HG03103 (cell line): ENCODE measurements around the gene LAMA2.
A peak's percentile ranks its signal among the peaks of the same experiment; 100 is the strongest.

ENCODE experiments used
- ATAC-seq: cut with Tn5 transposase; IDR thresholded peaks from one replicate; pipeline ENCODE4 v1.9.1; 2021; ENCODE audit warnings: low read depth; ENCODE audit not compliant: unreplicated experiment

The LAMA2 gene

GRCh38 chr6:129475477-129476247 lies 592.7 kb downstream of the LAMA2 start:
- ATAC-seq, result no peak

GRCh38 chr6:129476248-129476564 lies 593.3 kb downstream of the LAMA2 start:
- no peak for ATAC-seq

GRCh38 chr6:129476810-129477209 lies 593.9 kb downstream of the LAMA2 start:
- no peak for ATAC-seq

- ATAC-seq, result no peak
These were observed 595.4 kb downstream of the LAMA2 start for GRCh38 chr6:129478379-129478778.

GRCh38 chr6:129481706-129482105 lies 598.8 kb downstream of the LAMA2 start:
- ATAC-seq, result no peak

- ATAC-seq, result no peak
These were observed 602.8 kb downstream of the LAMA2 start for GRCh38 chr6:129485746-129486145.

GRCh38 chr6:129486327-129486726 lies 603.4 kb downstream of the LAMA2 start:
- ATAC-seq, result no peak

- no peak for ATAC-seq
These were observed 605.4 kb downstream of the LAMA2 start for GRCh38 chr6:129488313-129488712.

GRCh38 chr6:129489215-129489765 lies 606.4 kb downstream of the LAMA2 start:
- no peak for ATAC-seq

- peak; percentile 84 for ATAC-seq
These were observed 607.8 kb downstream of the LAMA2 start for GRCh38 chr6:129490521-129491255.

GRCh38 chr6:129491436-129491835 lies 608.5 kb downstream of the LAMA2 start:
- ATAC-seq, result no peak

GRCh38 chr6:129492260-129492659 lies 609.3 kb downstream of the LAMA2 start:
- no peak for ATAC-seq

GRCh38 chr6:129493354-129493902 lies 610.5 kb downstream of the LAMA2 start:
- ATAC-seq, result no peak

GRCh38 chr6:129494099-129494498 lies 611.2 kb downstream of the LAMA2 start:
- no peak for ATAC-seq

- no peak for ATAC-seq
These were observed 611.6 kb downstream of the LAMA2 start for GRCh38 chr6:129494586-129494985.

GRCh38 chr6:129495652-129496051 lies 612.7 kb downstream of the LAMA2 start:
- ATAC-seq, result no peak

GRCh38 chr6:129497481-129498441 lies 614.8 kb downstream of the LAMA2 start:
- no peak for ATAC-seq

- no peak for ATAC-seq
These were observed 615.6 kb downstream of the LAMA2 start for GRCh38 chr6:129498541-129498940.

- peak; percentile 47 for ATAC-seq
These were observed 616.3 kb downstream of the LAMA2 start for GRCh38 chr6:129498950-129499842.
